Activated T-helper 1 cell treated with anti-CD3 and anti-CD28 coated beads, Interleukin-2, amount 50 U/mL, for 16 hours (primary cell): ENCODE results near the gene LRRFIP2.
"Not testable (repeated sequence)": the region's sequence is repeated elsewhere in the genome, so short reads cannot be mapped to it uniquely, and the experiment has no call there.

Experiments used
- DNase-seq, 2 donors: peaks; one replicate each; pipeline ENCODE4 v3.0.0-alpha.2; 2020; ENCODE audit warnings: low read depth in 1 of 2, low spot score in 1 of 2

LRRFIP2 gene, protein sequence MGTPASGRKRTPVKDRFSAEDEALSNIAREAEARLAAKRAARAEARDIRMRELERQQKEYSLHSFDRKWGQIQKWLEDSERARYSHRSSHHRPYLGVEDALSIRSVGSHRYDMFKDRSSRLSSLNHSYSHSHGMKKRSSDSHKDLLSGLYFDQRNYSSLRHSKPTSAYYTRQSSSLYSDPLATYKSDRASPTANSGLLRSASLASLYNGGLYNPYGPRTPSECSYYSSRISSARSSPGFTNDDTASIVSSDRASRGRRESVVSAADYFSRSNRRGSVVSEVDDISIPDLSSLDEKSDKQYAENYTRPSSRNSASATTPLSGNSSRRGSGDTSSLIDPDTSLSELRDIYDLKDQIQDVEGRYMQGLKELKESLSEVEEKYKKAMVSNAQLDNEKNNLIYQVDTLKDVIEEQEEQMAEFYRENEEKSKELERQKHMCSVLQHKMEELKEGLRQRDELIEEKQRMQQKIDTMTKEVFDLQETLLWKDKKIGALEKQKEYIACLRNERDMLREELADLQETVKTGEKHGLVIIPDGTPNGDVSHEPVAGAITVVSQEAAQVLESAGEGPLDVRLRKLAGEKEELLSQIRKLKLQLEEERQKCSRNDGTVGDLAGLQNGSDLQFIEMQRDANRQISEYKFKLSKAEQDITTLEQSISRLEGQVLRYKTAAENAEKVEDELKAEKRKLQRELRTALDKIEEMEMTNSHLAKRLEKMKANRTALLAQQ

DNA sequence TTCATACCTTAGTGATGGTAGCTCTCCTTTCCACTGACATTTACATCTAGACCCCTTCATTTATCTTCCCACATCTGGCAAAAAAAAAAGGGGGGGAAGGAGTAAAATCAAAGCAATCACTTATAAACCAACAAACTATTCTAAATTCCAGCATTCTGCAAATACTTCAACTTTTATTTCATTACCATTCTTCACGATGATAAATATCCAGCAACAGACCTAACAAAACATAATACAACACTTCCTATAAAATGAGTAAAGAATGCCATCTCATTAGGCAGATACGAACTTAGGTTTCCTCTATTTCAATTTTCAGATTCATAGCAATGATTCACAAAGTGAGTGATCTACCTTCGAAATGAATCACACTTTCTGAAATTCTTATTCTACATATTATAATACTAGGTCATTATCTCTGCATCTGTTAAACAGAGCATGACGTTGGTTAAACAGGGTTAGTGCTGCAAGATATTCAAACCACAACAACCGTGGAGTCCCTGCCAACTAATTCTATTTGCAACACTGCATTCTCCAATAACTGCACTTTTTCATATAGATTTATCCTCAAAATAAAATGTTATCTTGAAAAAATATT, at the start of gene LRRFIP2:
Gene LRRFIP2, minus strand, starts transcription at position 51 of the 595 bp plus-strand sequence. CDS start 25,599 bp downstream, outside the sequence.
- no peak for DNase-seq

DNA sequence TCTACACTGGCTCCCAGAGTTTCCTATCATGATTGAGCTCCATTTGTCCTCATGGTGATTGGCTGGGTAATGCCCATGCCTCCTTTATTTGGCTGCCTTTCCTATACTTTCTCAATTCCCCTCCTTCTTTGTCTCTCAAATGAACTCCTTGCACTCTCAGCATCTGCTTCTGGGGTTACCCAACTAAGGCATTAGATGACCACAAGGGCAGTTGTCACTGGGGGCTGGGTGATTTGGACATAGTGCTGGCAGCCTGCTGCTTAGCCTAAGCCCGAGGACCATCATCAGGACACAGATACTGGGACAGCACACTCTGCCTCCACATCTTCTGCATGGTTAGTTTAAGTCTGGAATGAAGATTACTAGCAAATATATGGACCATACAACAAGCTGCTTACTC, 49.2 kb upstream of the LRRFIP2 start:
- no peak for DNase-seq

DNA sequence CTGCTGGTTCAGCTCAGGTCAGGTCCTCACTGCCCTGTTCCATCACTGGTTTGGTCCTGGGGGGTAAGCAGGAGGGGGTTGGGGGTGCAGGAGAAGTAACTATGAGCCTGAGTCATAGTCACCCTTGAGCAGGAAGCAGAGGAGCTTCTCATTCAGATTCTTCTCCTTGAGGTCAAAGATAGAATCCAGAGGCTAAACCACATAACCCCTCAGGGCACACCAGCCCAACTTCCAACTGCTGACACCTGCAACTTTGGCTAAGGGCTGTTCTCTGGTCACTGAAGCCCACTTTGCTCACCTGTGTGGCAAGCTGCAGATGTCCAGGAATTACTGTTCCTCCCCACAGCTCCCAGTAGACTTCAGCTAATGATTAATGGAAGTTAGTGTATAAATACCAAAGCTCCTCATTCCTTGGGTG, 48.8 kb upstream of the LRRFIP2 start:
- DNase-seq, result no peak

DNA sequence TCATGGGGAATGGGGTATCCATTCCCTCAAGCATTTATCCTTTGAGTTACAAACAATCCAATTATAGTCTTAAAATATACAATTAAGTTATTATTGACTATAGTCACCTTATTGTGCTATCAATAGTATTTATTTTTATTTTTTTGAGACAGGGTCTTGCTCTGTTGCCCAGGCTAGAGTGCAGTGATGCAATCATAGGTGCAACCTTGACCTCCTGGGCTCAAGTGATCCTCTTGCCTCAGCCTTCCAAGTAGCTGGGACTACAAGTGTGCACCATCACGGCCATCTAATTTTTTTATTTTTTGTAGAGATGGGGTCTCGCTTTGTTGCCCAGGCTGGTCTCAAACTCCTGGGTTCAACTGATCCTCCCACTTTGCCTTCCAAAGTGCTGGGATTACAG, 48.2 kb upstream of the LRRFIP2 start:
- not testable (repeated sequence) for DNase-seq

DNA sequence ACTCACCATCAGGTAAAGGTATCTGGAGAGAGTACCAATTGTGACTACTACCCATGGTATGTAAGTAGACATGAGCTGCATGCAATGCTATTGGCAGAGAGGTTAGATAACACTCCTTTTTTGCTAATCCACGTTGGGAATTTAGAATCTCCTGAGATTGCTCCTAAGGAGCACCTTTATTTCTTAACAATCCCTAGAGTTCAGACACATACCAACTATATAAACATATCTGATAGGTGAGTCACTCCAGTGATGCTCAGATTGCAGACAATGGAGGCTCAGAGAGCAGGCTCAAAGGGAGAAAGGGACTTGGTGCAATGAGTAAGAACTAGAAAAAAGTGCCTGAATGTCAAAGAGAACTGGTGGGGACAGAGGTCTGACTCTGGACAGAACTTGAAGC, 47.0 kb upstream of the LRRFIP2 start:
- DNase-seq, result no peak

DNA sequence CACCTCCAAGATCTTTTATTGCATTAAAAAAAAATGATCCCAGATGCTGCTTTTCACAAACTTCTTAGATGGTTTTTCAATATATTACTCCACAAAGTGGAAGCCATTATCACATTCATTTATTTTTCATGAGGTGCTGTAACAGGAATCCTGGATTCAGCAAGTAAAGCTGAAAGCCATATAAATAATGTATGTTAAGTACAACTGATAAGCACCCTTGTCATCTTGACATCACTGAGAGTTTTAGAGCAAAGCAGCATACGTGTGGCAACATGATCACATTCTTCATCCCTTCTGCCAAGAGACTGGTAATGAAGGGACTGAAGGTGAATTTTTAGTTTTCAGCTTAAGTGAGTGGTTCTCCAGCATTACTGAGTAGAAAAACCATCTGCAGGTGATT, 44.9 kb upstream of the LRRFIP2 start:
- no peak for DNase-seq

DNA sequence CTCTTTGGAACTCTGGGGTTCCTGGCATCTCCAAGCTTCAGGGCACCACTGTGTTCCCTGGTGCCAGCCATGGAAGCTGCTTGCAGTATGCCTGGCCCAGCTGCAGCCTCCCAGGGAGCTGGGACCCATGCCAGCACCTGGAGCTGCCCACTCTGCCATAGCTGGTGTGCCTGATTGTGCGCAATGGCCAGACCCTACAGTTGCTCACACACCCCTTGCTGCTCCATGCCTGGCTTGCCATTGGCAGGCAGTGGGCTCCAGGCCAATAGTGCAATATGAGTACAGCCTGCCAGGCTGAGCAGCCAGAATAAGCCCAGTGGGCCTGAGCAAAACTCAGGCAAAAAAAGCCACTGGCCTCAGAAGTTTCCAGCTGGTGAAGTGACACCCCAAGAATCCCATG, 43.8 kb upstream of the LRRFIP2 start:
- DNase-seq, result no peak

DNA sequence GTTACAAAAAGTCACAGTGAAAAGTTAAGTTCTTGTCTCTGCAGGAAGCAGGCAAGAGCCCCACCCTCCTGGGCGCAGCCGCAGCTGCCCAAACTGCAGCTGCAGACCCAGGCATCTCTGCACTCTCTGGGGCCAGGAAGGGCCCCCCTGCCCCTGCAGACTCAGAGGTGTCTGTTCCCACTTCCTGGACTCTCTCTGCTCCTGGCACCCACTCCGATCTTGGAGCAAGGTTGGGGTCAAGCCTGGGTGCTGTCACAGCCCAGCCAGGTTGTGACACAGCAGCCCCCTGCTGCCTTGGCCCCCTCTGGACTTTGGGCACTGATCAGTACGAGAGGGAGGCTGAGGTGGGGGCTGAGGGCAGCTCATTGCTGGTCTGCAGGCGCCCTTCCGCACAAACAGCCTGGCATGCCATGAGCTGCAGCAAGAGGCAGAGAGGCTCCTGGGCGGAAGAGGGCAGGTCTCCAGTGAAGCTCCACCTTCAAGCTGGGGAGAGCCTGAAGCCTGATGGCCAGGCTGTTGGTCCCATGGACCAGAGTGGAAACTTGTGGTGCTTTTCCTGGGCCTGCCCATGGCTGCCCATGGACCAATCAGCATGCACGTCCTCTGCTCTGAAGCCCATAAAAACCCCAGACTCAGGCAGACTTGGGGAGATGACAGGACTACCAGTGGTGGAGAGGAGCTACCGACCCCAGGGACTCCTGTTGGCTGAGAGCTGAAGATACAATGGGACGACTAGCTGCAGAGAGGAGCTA, 42.9 kb upstream of the LRRFIP2 start:
- DNase-seq, result no peak

DNA sequence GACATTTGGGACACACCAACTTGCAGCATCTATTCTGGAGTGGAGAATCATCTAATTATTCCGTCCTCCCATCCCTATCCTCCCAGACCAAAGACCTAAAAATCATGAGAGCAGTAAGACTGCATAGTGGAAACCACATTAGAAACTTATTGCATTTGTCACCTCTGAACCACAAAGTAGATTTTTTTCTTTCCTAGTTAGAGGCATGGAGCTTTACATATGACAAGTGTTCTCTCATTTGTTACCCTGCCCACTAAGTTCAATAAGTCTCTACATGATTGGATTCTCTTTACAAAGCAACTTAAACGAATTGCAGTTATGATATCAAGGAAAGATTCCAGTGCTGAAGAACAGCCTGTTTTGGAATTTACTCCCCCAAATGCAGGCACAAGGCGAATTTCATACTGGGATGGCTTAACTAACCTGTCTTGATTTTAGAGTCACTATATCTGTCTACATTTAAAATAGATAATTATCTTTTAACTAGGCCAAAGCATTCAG, 42.3 kb upstream of the LRRFIP2 start:
- DNase-seq, result no peak

DNA sequence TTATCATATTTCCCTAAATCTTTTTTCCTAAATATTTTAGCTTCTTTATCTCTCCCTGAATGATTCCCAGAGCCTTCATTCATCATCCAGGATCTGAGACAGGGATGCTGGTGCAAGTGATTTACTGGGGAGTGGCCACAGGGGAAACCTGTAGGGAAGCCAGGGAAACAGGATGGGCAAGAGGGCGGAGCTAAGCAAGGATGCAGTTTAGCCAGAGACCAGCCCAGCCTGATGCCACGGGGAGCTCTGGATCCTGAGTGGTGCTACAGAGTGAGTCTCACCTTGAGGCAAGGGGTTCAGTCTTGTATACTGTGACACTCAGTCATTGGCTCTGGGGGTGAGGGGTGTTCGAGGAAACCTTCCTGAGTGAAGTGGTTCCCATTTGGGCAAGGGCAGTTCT, 39.7 kb upstream of the LRRFIP2 start:
- DNase-seq, result no peak

DNA sequence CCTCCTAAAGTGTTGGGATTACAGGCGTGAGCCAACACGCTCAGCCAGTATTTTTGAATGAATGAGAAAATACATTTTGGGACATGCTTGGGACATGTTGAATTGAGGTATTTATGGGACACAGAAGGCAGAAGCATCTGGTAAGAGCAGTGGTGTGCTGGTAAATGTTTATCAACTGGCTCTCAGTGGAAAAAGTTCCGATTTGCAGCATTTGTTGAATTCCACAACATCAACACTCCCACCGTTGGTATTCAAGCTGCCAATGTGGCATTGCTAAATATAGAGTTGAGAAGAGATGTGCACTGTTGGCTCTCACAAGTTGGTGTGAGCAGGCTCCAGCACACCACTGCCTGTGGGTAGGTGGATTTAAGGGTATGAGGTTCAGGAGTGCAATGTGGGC, 35.8 kb upstream of the LRRFIP2 start:
- no peak for DNase-seq

DNA sequence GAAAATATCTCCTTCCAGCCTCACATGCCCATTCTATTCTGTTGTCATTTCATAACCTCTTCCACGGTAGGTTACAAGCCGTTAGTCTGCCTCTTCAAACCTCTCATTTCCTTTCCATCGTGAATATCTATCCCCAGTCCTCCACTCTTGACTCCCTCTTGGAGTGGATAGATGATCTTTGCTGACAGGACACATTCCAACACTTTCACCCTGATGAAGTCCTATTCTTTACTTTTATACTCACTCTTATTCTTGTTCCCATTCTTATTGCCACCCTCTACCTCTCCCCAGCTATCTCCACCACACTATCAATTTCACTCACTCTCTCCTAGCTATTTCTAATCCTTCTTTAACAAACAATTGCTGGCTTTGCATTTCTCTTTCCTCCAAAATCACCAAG, 34.2 kb upstream of the LRRFIP2 start:
- DNase-seq, result not testable (repeated sequence)

DNA sequence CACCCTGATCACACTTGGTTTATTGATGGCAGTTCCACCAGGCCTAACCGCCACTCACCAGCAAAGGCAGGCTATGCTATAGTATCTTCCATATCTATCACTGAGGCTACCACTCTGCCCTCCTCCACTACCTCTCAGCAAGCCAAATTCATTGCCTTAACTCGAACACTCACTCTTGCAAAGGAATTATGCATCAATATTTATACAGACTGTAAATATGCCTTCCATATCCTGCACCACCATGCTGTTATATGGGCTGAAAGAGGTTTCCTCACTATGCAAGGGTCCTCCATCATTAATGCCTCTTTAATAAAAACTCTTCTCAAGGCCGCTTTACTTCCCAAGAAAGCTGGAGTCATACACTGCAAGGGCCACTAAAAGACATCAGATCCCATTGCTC, 33.6 kb upstream of the LRRFIP2 start:
- not testable (repeated sequence) for DNase-seq

DNA sequence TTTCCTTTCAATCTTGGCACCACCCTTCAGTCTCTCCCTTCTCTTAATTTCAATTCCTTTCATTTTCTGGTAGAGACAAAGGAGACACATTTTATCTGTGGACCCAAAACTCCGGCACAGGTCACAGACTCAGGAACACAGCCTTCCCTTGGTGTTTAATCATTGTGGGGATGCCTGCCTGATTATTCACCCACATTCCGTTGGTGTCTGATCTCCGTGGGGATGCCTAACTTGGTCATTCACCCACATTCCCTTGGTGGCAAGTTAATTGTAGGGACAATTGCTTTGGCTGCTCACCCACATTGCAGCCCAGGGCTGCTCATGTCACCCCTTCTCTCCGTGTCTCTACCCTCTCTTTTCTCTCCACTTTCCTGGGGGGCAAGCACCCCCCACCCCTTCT, 31.7 kb upstream of the LRRFIP2 start:
- not testable (repeated sequence) for DNase-seq

DNA sequence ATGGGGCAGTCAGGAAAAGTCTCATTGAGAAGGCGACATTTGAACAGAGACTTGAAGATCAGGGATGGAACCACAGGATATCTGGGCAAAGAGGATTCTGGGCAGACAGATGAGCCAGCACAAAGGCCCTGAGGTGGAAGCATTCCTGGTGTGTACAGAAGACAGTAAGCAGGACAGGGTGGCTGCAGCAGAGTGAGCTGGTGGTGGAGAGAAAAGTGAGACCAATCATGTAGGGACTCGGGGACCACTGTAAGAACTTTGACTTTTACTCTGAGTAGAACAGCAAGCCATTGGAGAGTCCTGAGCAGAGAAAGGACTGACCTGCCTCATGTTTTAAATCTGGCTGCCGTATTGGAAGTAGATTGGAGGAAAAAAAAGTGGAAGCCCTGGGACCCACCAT, 29.9 kb upstream of the LRRFIP2 start:
- no peak for DNase-seq

DNA sequence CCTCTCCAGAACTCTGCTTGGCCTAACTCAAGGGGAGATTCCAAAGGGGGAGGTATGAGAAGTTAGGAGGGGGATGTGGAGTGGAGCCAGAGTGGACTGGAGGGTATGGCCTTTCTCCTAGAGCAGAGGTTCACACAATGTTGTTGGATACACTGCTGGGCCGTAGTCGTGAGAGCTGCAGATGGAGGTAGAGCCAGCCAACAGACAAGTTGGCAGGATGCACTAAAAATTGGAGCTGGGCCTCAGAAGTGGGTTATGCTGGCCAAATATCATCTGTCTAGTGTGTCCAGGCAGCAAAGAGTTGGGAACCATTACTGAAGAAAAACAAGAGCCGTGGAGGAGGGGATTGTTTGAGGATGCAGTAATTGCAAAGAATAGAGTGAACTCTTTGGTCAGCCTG, 27.7 kb upstream of the LRRFIP2 start:
- DNase-seq, result no peak

DNA sequence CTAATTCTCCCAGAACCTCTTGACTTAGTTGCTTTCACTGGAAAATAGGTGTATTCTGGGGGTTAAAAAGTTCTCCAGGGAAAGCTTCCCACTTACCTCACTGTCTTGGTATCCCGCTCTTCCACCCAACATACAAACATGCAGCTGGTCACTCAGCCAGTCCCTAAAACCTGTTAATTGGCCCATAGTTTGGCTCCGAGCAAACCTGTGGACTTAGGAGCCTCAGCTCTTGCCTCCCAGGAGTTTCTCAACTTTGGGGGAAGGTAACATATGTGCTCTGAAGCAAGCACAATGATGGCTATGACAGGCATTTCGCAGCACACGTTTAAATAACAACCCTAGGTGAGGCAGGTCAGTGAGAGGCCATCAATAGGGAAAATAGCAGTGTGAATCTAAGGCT, 25.8 kb upstream of the LRRFIP2 start:
- no peak for DNase-seq

DNA sequence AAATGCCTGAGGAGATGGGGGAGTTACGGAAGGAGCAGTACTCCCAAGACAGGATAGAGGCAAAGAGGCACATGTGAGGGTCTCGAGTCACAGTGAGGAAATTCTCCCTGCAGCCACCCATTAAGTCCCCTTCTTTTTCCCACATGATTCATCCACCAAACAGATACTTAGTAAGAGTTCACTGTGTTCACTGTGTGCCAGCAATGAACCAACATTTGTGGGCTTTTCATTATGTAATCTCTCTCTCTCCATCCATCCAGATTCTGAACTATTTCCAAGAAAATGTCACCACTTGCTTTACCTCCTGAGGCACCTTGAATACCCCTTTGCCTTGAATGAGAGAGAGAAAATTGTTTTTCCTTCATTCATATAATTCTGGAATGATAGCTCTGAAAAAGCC, 24.6 kb upstream of the LRRFIP2 start:
- no peak for DNase-seq

DNA sequence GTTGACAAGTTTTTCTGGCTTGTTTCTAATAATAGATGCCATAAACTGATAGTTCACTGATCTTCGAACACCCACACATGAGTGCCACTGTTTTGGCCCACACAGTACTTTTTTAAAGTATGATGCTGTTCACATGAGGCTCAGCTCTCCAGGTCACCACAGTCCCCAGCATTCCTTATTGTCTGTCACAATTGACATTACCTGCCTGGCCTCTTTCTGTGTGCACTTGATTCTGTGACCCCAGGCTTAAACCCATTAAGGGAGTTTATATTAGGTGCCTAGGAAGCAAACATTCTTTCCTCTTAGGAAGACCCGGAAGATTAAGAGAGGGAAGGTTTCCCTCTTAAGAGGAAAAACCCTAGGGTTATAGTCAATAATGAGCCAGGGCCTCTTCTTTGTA, 24.2 kb upstream of the LRRFIP2 start:
- DNase-seq, result no peak

DNA sequence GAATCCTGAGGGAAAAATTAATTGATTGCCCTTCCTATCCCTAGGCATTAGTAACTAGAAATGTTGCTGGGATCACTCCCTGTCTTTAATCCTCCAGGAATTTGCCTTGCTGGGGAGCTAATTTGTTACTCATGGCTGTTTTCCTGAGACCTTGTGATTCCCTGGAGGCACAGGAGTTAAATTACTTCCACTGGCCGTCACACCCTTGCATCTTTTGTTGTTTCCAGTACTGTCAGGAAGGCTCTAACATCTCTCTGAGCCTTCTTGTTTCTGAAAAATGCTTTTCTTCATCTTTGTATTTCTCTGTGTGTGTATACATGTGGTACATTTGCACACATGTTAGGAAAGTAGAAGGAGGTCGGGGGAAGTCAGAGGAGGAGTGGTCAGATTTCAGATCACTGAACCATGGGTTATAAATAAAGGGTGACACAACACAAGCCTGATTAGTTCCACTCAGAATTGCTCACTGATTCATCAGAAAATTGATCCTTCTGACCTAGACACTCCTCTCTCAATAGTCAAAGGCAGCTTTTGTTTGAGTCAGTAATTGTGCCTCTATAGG, 23.5 kb upstream of the LRRFIP2 start:
- no peak for DNase-seq

DNA sequence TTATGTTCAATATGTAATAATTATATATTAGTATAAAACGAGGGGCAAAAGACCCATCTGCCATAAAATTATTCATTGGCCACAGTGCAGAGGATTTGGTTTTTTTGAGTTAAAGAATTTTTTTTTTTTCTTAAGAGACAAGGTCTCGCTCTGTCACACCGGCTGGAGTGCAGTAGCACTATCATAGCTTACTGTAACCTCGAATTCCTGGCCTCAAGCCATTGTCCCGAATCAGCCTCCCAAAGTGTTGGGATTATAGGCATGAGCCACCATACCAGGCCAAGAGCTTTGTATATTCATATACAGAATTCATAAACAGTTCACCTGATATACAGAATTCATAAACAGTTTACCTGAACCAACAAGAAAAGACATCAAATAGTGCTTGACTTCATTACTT, 20.2 kb upstream of the LRRFIP2 start:
- no peak for DNase-seq
